Amygdala (tissue), 56 donors: ENCODE measurements around the gene IGSF6.
"Not testable (repeated sequence)": the region's sequence is repeated elsewhere in the genome, so short reads cannot be mapped to it uniquely, and the experiment has no call there.

Experiments used
- DNase-seq, 56 donors: peaks; one replicate each; lab custom pipeline; 2025; lab: John Stamatoyannopoulos, UW

The IGSF6 gene

GRCh38 chr16:21652453-21652852 lies at the start of gene IGSF6:
TSS of gene IGSF6 (minus strand) at chr16:21652608. CDS start at chr16:21652598, 10 bp downstream.
- peak in 3 of 56 donors; percentile 1 to 11 (median 7) for DNase-seq

GRCh38 chr16:21701271-21701670 lies 48.9 kb upstream of the IGSF6 start:
- no peak for DNase-seq

- DNase-seq, result no peak
These were observed 46.0 kb upstream of the IGSF6 start for GRCh38 chr16:21698169-21699032.

GRCh38 chr16:21697032-21697431 lies 44.6 kb upstream of the IGSF6 start:
- DNase-seq, result no peak

- DNase-seq, result no peak
These were observed 42.2 kb upstream of the IGSF6 start for GRCh38 chr16:21694609-21695008.

- DNase-seq, result not testable (repeated sequence)
These were observed 38.6 kb upstream of the IGSF6 start for GRCh38 chr16:21690967-21691366.

GRCh38 chr16:21689107-21689506 lies 36.7 kb upstream of the IGSF6 start:
- no peak for DNase-seq

- DNase-seq, result no peak
These were observed 32.6 kb upstream of the IGSF6 start for GRCh38 chr16:21685034-21685455.

- DNase-seq, result peak in 1 of 56 donors; percentile 26
These were observed 31.8 kb upstream of the IGSF6 start for GRCh38 chr16:21684199-21684598.

GRCh38 chr16:21683184-21683583 lies 30.8 kb upstream of the IGSF6 start:
- no peak for DNase-seq

- DNase-seq, result not testable (repeated sequence)
These were observed 28.3 kb upstream of the IGSF6 start for GRCh38 chr16:21680714-21681113.

- DNase-seq, result not testable (repeated sequence)
These were observed 22.0 kb upstream of the IGSF6 start for GRCh38 chr16:21674456-21674855.

- no peak for DNase-seq
These were observed 21.1 kb upstream of the IGSF6 start for GRCh38 chr16:21673469-21673868.

- no peak for DNase-seq
These were observed 15.2 kb upstream of the IGSF6 start for GRCh38 chr16:21667575-21667974.

GRCh38 chr16:21666772-21667171 lies 14.4 kb upstream of the IGSF6 start:
- DNase-seq, result no peak

GRCh38 chr16:21664801-21665492 lies 12.5 kb upstream of the IGSF6 start:
- no peak for DNase-seq

GRCh38 chr16:21663889-21664647 lies 11.7 kb upstream of the IGSF6 start, which contains the start of gene OTOA:
TSS of gene OTOA (plus strand) at chr16:21663968. CDS start at chr16:21678515, 14,547 bp downstream.
- DNase-seq, result no peak

GRCh38 chr16:21659124-21659523 lies 6.7 kb upstream of the IGSF6 start:
- no peak for DNase-seq

- DNase-seq, result peak in 9 of 56 donors; percentile 4 to 62 (median 14)
These were observed 4.7 kb upstream of the IGSF6 start for GRCh38 chr16:21656795-21657768.

- DNase-seq, result no peak
These were observed 2.5 kb upstream of the IGSF6 start for GRCh38 chr16:21654881-21655280.
